Activated B cell treated with CpG ODN at 0.5 μM for 24 hours (primary cell): ENCODE data around the gene YPEL1. TPM values are rescaled to one million over a fixed set of nuclear protein-coding genes. Genes with fewer than 3 reads are reported as not detected.

ENCODE experiments used
- ATAC-seq: fragments of 200-7000 bp; cut with Tn5 transposase; one replicate; pipeline ENCODE4 v1.10.0; 2021; ENCODE audit warnings: low read depth, mild to moderate bottlenecking, moderate library complexity
- CTCF ChIA-PET: fragments of 350-600 bp; sonication (Branson Sonifier 250); formaldehyde crosslinking; loops from one replicate; lab custom pipeline; 2021; ENCODE audit warnings: antibody characterized with exemption; lab: Charles Lee
- POLR2A ChIA-PET: fragments of 350-600 bp; sonication (Branson Sonifier 250); formaldehyde crosslinking; loops from one replicate; lab custom pipeline; 2021; ENCODE audit warnings: antibody characterized with exemption; lab: Charles Lee
- DNase-seq: peaks from one replicate; pipeline ENCODE4 v3.0.0; 2022
- H3K27ac Mint-ChIP-seq: one replicate; pipeline ENCODE4 v1.8.0; 2020; ENCODE audit warnings: mixed read lengths
- H3K27me3 Mint-ChIP-seq: one replicate; pipeline ENCODE4 v1.8.0; 2021; ENCODE audit warnings: mixed read lengths
- H3K36me3 Mint-ChIP-seq: one replicate; pipeline ENCODE4 v1.8.0; 2021; ENCODE audit warnings: low read depth, mixed read lengths
- H3K4me1 Mint-ChIP-seq: one replicate; pipeline ENCODE4 v1.8.0; 2021; ENCODE audit warnings: mixed read lengths
- H3K4me3 Mint-ChIP-seq: one replicate; pipeline ENCODE4 v1.8.0; 2020; ENCODE audit warnings: mild to moderate bottlenecking, mixed read lengths
- H3K9me3 Mint-ChIP-seq: one replicate; pipeline ENCODE4 v1.8.0; 2020; ENCODE audit warnings: mixed read lengths
- CTCF ChIP-seq: fragments of 200-600 bp; IDR thresholded peaks from one replicate; pipeline ENCODE4 v1.8.0; 2022; ENCODE audit warnings: antibody characterized with exemption, mild to moderate bottlenecking
- intact Hi-C: fragments of 100-400 bp; cut with micrococcal nuclease; formaldehyde crosslinking; loops from one replicate; pipeline ENCODE4 v1.15.1; 2024
- total RNA-seq: library from RNA; stranded (reverse); gene quantifications from 2 replicates; pipeline ENCODE4 v1.2.3, GENCODE V29; 2022

Gene YPEL1
- total RNA-seq, 1 donor from 2014 or later: 4.1 TPM

DNA sequence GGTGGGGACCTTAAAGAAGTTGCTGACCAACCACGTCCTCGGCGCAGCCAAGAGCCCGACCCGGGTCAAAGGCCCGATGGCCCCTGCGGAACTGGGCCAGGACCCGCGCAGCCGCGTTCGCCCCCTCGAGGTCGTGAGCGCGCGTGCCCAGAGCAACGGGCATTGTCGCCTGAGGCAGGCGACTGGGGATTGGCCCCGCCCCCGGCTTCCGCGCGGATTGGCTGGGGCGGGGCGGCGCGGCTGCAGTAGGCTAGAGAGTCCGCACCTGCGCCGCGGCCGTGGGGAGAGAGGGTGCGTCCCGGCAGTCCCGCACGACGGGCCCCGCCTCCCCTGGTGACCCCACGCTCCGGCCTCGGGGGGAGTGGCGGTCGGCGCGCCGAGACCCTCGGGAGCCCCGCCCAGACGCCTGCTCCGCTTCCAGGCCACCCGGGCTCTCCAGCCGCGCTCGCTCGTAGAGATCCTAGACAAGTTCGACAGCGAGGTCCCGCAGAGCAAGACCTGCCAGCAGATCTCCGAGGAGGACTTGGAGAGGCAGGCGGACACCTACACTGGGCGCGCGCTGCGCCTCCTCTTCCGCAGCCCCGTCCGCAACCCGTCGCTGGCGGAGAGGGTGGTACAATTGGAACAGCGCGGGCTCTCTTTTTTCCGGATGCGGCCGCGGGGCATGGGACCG lies 78.1 kb downstream of the YPEL1 start:
- ATAC-seq (peak; percentile 95), DNase-seq (peak; percentile 78)
- H3K27ac Mint-ChIP-seq: no peak overlapping the region
- TF ChIP-seq CTCF: no peak
- CTCF ChIA-PET: no interaction called here
- H3K27me3 Mint-ChIP-seq: no peaks in the 10 kb centered on the region
- POLR2A ChIA-PET: interaction anchor here (0.7 to 1.0 kb wide), 2 partner anchors 9 to 28 kb away, joined by 4 to 7 read pairs; partner anchors contain the start of genes PPIL2 and YDJC
- peak overlapping the region; percentile 84 for H3K4me3 Mint-ChIP-seq
- intact Hi-C loops: loop anchor here (1.0 kb wide), 1 partner anchor 9 kb away; the partner anchor contains the start of gene PPIL2
- no peaks in the 10 kb centered on the region for H3K36me3 Mint-ChIP-seq
- H3K4me1 Mint-ChIP-seq: peaks cover 10% of the 10 kb centered on the region
- no peaks in the 10 kb centered on the region for H3K9me3 Mint-ChIP-seq

GRCh38 chr22:21657020-21657359 lies 78.6 kb downstream of the YPEL1 start:
- Mint-ChIP-seq H3K4me1 (peaks cover 12% of the 10 kb centered on the region), H3K4me3 (peak overlapping the region; percentile 69), H3K27me3 (no peaks in the 10 kb centered on the region), H3K27ac (no peak overlapping the region), H3K9me3 (no peaks in the 10 kb centered on the region), H3K36me3 (no peaks in the 10 kb centered on the region)
- no peak for TF ChIP-seq CTCF
- intact Hi-C loops: loop anchor here (1.0 kb wide), 1 partner anchor 9 kb away; the partner anchor contains the start of gene PPIL2
- DNase-seq: no peak
- ChIA-PET POLR2A (interaction anchor here (0.7 kb wide), 2 partner anchors 32 kb away, joined by 3 to 4 read pairs; no protein-coding TSS in a partner anchor), CTCF (interaction anchor here (0.8 kb wide), 1 partner anchor 28 kb away, joined by 4 read pairs; no protein-coding TSS in a partner anchor)
- ATAC-seq: no peak

DNA sequence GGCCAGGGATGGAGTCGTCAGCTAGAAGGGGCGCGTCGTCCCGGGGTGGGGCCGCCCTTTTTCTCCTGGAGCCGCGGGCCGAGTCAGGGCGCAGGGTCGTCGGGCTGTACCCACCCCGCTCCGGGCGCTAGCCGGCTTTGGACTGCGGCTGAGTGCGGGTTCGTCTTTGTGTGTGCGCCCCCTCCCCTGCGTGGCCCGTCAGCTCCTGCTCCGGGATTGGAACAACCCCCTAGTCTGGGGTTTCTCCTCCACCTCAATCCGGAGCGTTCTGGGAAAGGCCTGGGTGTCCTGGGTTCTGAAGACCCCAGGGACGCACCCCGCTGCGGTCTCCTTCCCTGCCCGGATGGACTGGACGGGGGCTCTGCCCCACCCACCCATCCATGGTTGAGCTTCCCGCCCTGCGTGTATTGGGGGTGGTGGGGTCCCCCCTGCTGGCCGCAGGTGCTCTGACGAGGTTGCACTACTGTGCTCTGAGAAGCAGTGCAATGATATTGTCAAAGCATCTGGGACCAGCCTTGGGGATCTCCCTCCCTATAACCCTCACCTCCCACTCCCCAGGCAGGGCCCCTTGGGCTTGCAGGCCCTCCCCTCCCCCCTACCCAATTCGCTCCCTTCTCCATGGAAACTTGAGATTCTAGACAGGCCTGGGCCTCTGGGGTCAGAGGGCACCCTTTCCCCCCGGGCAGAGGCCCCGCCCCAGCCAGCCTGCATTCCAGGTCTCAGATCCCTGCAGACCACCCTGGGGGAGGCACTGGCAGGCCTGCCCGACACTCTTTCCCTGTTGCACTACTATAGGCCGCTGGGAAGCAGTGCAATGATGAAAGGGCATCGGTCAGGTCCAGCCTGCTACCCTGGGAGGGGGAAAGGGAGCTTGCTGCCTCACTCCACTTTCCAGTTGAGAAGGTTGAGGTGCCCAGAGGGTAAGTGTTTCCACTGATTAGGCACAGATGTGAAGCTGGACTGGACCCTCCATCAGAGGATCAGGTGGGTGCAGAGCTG lies 82.7 kb downstream of the YPEL1 start:
- ATAC-seq: no peak

DNA sequence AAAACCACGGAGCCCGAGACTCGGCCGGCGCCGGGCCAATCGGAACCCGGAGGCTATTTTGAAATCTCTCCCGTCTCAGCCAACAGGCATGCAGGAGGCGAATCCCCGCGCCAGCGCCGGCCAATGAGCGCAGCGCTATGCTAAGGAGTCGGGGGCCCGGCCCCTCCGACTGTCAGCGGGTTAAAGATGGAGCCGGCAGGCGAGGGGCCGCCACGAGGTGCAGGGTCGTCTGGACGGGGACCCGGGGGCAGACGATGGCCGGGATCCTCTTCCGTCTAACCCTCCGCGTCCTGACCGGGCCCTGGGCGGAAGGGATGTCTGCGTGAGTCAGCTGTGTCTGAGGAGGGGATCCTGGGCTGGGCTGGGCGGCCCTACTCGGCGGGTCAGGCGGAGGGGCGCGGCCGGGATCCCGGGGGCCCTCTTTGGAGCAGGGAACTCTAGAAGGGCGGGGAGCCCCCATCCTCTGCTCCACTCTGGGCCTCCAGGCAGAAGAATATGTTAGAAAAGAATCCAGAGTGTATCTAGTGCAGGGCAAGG lies 83.5 kb downstream of the YPEL1 start:
- CTCF ChIA-PET: interaction anchor here (1.5 kb wide), 1 partner anchor 9 kb away, joined by 7 read pairs; the partner anchor contains the start of gene SDF2L1
- no peak for TF ChIP-seq CTCF
- H3K9me3 Mint-ChIP-seq: no peaks in the 10 kb centered on the region
- H3K4me3 Mint-ChIP-seq: peak overlapping the region; percentile 90
- intact Hi-C loops: loop anchor here (1.0 kb wide), 1 partner anchor 10 kb away; the partner anchor contains the start of gene SDF2L1
- ATAC-seq: peak; percentile 98
- no peak overlapping the region for H3K27ac Mint-ChIP-seq
- H3K36me3 Mint-ChIP-seq: no peaks in the 10 kb centered on the region
- H3K4me1 Mint-ChIP-seq: peaks cover 21% of the 10 kb centered on the region
- H3K27me3 Mint-ChIP-seq: no peaks in the 10 kb centered on the region
- POLR2A ChIA-PET: interaction anchor here (1.0 to 2.0 kb wide), 3 partner anchors 10 to 23 kb away, joined by 6 to 16 read pairs (median 10); partner anchors contain the start of genes PPIL2, SDF2L1 and YDJC
- peak; percentile 77 for DNase-seq

More for the DNA sequence above, 82.7 kb downstream of the YPEL1 start:
- Mint-ChIP-seq H3K27ac (no peak overlapping the region), H3K27me3 (no peaks in the 10 kb centered on the region), H3K4me3 (peak overlapping the region; percentile 90), H3K4me1 (peaks cover 21% of the 10 kb centered on the region), H3K36me3 (no peaks in the 10 kb centered on the region), H3K9me3 (no peaks in the 10 kb centered on the region)
- intact Hi-C loops: loop anchor here (1.0 kb wide), 1 partner anchor 11 kb away; the partner anchor contains the start of gene SDF2L1
- TF ChIP-seq CTCF: no peak
- POLR2A ChIA-PET: interaction anchor here (0.9 to 2.0 kb wide), 4 partner anchors 11 to 23 kb away, joined by 3 to 16 read pairs (median 8); partner anchors contain the start of genes PPIL2, SDF2L1 and YDJC
- no peak for DNase-seq
- CTCF ChIA-PET: interaction anchor here (1.3 to 1.5 kb wide), 2 partner anchors 10 kb away, joined by 3 to 7 read pairs; partner anchors contain the start of gene SDF2L1
